GM10266 (cell line): ENCODE measurements around the gene HDAC9.

Experiments
- DNase-seq: peaks from one replicate; pipeline ENCODE4 v3.0.0; 2012; ENCODE audit errors: extremely low spot score
- TF ChIP-seq, protein P1 (sequence below): IDR thresholded peaks from 2 replicates; pipeline ENCODE4 v1.5.1; 2012; ENCODE audit warnings: mild to moderate bottlenecking, low read depth; ENCODE audit not compliant: control insufficient read depth, insufficient read depth; ENCODE audit errors: missing control alignments

The HDAC9 gene

DNA sequence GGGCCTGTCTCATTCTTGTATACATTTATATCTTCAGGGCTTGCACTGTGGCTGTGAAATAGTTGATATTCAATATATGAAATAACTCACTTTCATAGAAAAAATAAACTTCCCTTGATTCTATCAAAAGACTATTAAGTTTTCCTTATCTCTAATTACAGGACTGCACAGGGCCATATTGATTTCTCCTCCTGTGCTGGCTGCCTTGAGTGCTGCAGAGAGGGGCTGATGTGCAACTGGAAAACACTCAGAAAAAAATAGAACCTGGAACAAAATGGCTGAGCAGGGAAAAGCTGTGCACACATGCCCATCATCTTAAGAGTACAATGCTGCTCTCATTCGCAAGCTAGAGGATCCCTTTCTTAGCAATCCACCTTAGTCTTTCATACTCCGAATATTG is 5.9 kb upstream of the HDAC9 start:
- TF ChIP-seq, protein P1, sequence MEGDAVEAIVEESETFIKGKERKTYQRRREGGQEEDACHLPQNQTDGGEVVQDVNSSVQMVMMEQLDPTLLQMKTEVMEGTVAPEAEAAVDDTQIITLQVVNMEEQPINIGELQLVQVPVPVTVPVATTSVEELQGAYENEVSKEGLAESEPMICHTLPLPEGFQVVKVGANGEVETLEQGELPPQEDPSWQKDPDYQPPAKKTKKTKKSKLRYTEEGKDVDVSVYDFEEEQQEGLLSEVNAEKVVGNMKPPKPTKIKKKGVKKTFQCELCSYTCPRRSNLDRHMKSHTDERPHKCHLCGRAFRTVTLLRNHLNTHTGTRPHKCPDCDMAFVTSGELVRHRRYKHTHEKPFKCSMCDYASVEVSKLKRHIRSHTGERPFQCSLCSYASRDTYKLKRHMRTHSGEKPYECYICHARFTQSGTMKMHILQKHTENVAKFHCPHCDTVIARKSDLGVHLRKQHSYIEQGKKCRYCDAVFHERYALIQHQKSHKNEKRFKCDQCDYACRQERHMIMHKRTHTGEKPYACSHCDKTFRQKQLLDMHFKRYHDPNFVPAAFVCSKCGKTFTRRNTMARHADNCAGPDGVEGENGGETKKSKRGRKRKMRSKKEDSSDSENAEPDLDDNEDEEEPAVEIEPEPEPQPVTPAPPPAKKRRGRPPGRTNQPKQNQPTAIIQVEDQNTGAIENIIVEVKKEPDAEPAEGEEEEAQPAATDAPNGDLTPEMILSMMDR = no peak

GRCh38 chr7:18491871-18492270 is 3.7 kb upstream of the HDAC9 start:
- TF ChIP-seq, protein P1 = no peak
- DNase-seq = no peak

More for the DNA sequence above, 5.9 kb upstream of the HDAC9 start:
- no peak for DNase-seq

- TF ChIP-seq, protein P1 = no peak
Measured at GRCh38 chr7:18494406-18494805, 1.1 kb upstream of the HDAC9 start.

DNA sequence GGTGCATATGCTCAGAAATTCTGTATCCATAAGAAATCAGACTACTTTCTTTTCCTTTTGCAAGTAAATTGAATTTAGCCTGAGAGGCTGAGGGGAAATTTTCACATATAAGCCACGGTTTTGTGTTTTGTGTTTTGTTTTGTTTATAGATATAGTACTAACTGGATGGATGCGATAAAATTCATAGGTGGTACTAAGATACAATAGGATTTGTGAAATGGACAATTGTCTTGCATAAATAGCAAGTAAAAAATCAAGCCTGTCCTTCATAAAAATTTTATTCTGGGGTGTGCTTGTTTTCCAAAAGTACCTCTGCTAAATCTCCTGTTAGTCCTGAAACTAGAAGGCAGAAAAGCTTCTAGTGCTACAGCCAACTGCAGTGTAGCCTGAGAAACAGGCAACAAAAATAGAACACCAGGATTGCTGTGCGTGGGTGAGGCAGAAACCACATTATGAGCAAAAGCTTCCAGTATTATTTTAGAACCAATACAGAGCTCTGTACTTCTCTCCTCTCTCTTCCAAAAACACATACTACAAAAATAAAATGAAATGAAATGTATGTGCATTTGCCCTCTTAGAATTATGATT is 634 bp upstream of the HDAC9 start:
- TF ChIP-seq, protein P1 = no peak
- DNase-seq = no peak

More at GRCh38 chr7:18494406-18494805, 1.1 kb upstream of the HDAC9 start:
- no peak for DNase-seq

- DNase-seq = no peak
Measured at GRCh38 chr7:18496341-18496700, 772 bp downstream of the HDAC9 start.

DNA sequence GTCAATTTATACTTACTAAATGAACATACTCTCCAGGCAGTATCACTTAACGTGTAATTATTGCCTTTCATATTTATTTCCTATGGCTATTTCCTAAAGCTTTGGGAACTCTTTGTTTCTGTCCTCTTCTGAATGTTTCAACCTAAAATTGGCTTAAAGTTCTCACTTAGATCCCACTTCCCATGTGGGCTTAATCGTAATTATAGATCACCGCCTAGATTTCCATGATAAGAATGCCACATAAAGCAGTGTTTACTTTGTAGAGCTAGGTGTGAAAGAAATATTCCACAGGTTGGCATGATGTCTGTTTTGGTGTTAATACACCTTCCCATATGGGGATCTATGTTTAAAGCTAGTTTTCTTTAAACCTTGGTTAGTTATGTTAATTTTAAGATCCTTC is 1.5 kb downstream of the HDAC9 start:
- no peak for DNase-seq
- TF ChIP-seq, protein P1 = no peak

More at GRCh38 chr7:18496341-18496700, 772 bp downstream of the HDAC9 start:
- TF ChIP-seq, protein P1 = no peak

GRCh38 chr7:18497800-18498199 is 2.3 kb downstream of the HDAC9 start:
- TF ChIP-seq, protein P1 = no peak
- no peak for DNase-seq
